SJCRH30 (cell line): Measurements from ENCODE around the gene ITIH5. TPM values are rescaled to one million over a fixed set of nuclear protein-coding genes. Genes with fewer than 3 reads are reported as not detected.
"Not testable (repeated sequence)": the region's sequence is repeated elsewhere in the genome, so short reads cannot be mapped to it uniquely, and the experiment has no call there.

Experiments
- DNase-seq, 2 experiments: peaks; one replicate each; pipeline ENCODE4 v3.0.0-alpha.2; 2015 to 2020
- H3K27ac ChIP-seq: fragments of 250-450 bp; sonication (Bioruptor Pico); 2 replicates; pipeline ENCODE4 v1.5.1; 2020; ENCODE audit warnings: mild to moderate bottlenecking, moderate library complexity
- H3K27me3 ChIP-seq: fragments of 250-450 bp; sonication (Bioruptor Pico); 2 replicates; pipeline ENCODE4 v1.5.1; 2020; ENCODE audit warnings: mild to moderate bottlenecking, moderate library complexity
- H3K36me3 ChIP-seq: fragments of 250-450 bp; sonication (Bioruptor Pico); 2 replicates; pipeline ENCODE4 v1.5.1; 2020; ENCODE audit warnings: mild to moderate bottlenecking, moderate library complexity
- H3K4me1 ChIP-seq: fragments of 250-450 bp; sonication (Bioruptor Pico); 2 replicates; pipeline ENCODE4 v1.5.1; 2020; ENCODE audit warnings: mild to moderate bottlenecking, moderate library complexity
- H3K4me3 ChIP-seq: fragments of 250-450 bp; sonication (Bioruptor Pico); 2 replicates; pipeline ENCODE4 v1.5.1; 2020; ENCODE audit warnings: mild to moderate bottlenecking, moderate library complexity
- H3K9me3 ChIP-seq: fragments of 250-450 bp; sonication (Bioruptor Pico); replicated peaks from 2 replicates; pipeline ENCODE4 v1.5.1; 2020; ENCODE audit warnings: mild to moderate bottlenecking, moderate library complexity
- total RNA-seq: library from RNA; depleted of rRNA; stranded (reverse); fragments of >200 nt; shearing (Covaris generic); gene quantifications from 2 replicates; pipeline ENCODE4 v1.2.3, GENCODE V29; 2014

ITIH5 gene
- total RNA-seq, 1 experiment from 2014 or later, result 0.65 TPM

GRCh38 chr10:7697426-7697825, 30.7 kb upstream of the ITIH5 start:
- Histone ChIP-seq H3K27me3 (no peaks in the 10 kb centered on the region), H3K4me3 (no peak overlapping the region), H3K4me1 (no peaks in the 10 kb centered on the region), H3K27ac (no peak overlapping the region), H3K9me3 (no peaks in the 10 kb centered on the region), H3K36me3 (no peaks in the 10 kb centered on the region)
- no peak for DNase-seq

- H3K27me3 ChIP-seq, result no peaks in the 10 kb centered on the region
- no peak for DNase-seq
- H3K9me3 ChIP-seq, result no peaks in the 10 kb centered on the region
- H3K36me3 ChIP-seq, result no peaks in the 10 kb centered on the region
- no peak overlapping the region for H3K27ac ChIP-seq
- no peaks in the 10 kb centered on the region for H3K4me1 ChIP-seq
- H3K4me3 ChIP-seq, result no peak overlapping the region
These were observed 29.8 kb upstream of the ITIH5 start for GRCh38 chr10:7696545-7696944.

- not testable (repeated sequence) for H3K4me3 ChIP-seq, H3K36me3 ChIP-seq, H3K9me3 ChIP-seq, H3K27me3 ChIP-seq, DNase-seq, H3K27ac ChIP-seq, H3K4me1 ChIP-seq
These were observed 26.4 kb upstream of the ITIH5 start for GRCh38 chr10:7693194-7693593.

GRCh38 chr10:7692368-7692767, 25.6 kb upstream of the ITIH5 start:
- H3K4me3 ChIP-seq, H3K27me3 ChIP-seq, H3K27ac ChIP-seq, H3K4me1 ChIP-seq, H3K36me3 ChIP-seq, H3K9me3 ChIP-seq, DNase-seq: not testable (repeated sequence)

- DNase-seq, H3K9me3 ChIP-seq, H3K4me1 ChIP-seq: not testable (repeated sequence)
These were observed 24.3 kb upstream of the ITIH5 start for GRCh38 chr10:7690885-7691597.

GRCh38 chr10:7689591-7689990, 22.8 kb upstream of the ITIH5 start:
- H3K27me3 ChIP-seq, result no peaks in the 10 kb centered on the region
- H3K36me3 ChIP-seq, result no peaks in the 10 kb centered on the region
- H3K27ac ChIP-seq, result no peak overlapping the region
- no peaks in the 10 kb centered on the region for H3K9me3 ChIP-seq
- no peak for DNase-seq
- H3K4me1 ChIP-seq, result no peaks in the 10 kb centered on the region
- H3K4me3 ChIP-seq, result no peak overlapping the region

More at GRCh38 chr10:7690885-7691597, 24.3 kb upstream of the ITIH5 start:
- H3K36me3 ChIP-seq, H3K4me3 ChIP-seq, H3K27ac ChIP-seq, H3K27me3 ChIP-seq: not testable (repeated sequence)

- no peaks in the 10 kb centered on the region for H3K9me3 ChIP-seq
- no peak overlapping the region for H3K4me3 ChIP-seq
- no peak overlapping the region for H3K27ac ChIP-seq
- no peaks in the 10 kb centered on the region for H3K27me3 ChIP-seq
- no peaks in the 10 kb centered on the region for H3K36me3 ChIP-seq
- peak; percentile 64 to 81 for DNase-seq
- H3K4me1 ChIP-seq, result no peaks in the 10 kb centered on the region
These were observed 20.6 kb upstream of the ITIH5 start for GRCh38 chr10:7687228-7687907.

GRCh38 chr10:7686351-7687171, 19.8 kb upstream of the ITIH5 start:
- Histone ChIP-seq H3K4me3 (no peak overlapping the region), H3K27ac (no peak overlapping the region), H3K4me1 (no peaks in the 10 kb centered on the region), H3K36me3 (no peaks in the 10 kb centered on the region), H3K27me3 (no peaks in the 10 kb centered on the region), H3K9me3 (no peaks in the 10 kb centered on the region)
- no peak for DNase-seq

- not testable (repeated sequence) for H3K27ac ChIP-seq, H3K36me3 ChIP-seq, H3K4me1 ChIP-seq, DNase-seq, H3K4me3 ChIP-seq, H3K27me3 ChIP-seq, H3K9me3 ChIP-seq
These were observed 13.3 kb upstream of the ITIH5 start for GRCh38 chr10:7680078-7680477.

GRCh38 chr10:7679256-7679655, 12.5 kb upstream of the ITIH5 start:
- no peaks in the 10 kb centered on the region for H3K27me3 ChIP-seq
- no peak overlapping the region for H3K4me3 ChIP-seq
- no peaks in the 10 kb centered on the region for H3K36me3 ChIP-seq
- no peaks in the 10 kb centered on the region for H3K9me3 ChIP-seq
- no peaks in the 10 kb centered on the region for H3K4me1 ChIP-seq
- no peak overlapping the region for H3K27ac ChIP-seq
- no peak for DNase-seq

GRCh38 chr10:7672341-7673134, 5.8 kb upstream of the ITIH5 start:
- no peaks in the 10 kb centered on the region for H3K36me3 ChIP-seq
- peak; percentile 63 to 74 for DNase-seq
- no peaks in the 10 kb centered on the region for H3K27me3 ChIP-seq
- no peaks in the 10 kb centered on the region; the same call in 1 of the 2 replicates for H3K4me1 ChIP-seq
- H3K27ac ChIP-seq, result peak overlapping the region; percentile 41; the same call in 1 of the 2 replicates
- no peak overlapping the region for H3K4me3 ChIP-seq
- H3K9me3 ChIP-seq, result no peaks in the 10 kb centered on the region

GRCh38 chr10:7670157-7670556, 3.4 kb upstream of the ITIH5 start:
- no peaks in the 10 kb centered on the region; the same call in 1 of the 2 replicates for H3K4me1 ChIP-seq
- H3K27ac ChIP-seq, result no peak overlapping the region
- DNase-seq, result no peak
- no peak overlapping the region for H3K4me3 ChIP-seq
- H3K36me3 ChIP-seq, result no peaks in the 10 kb centered on the region
- H3K9me3 ChIP-seq, result no peaks in the 10 kb centered on the region
- no peaks in the 10 kb centered on the region for H3K27me3 ChIP-seq

GRCh38 chr10:7667262-7668141, 736 bp upstream of the ITIH5 start:
- Histone ChIP-seq H3K4me1 (no peaks in the 10 kb centered on the region; the same call in 1 of the 2 replicates), H3K9me3 (no peaks in the 10 kb centered on the region), H3K36me3 (no peaks in the 10 kb centered on the region), H3K4me3 (no peak overlapping the region), H3K27ac (no peak overlapping the region), H3K27me3 (no peaks in the 10 kb centered on the region)
- no peak for DNase-seq

GRCh38 chr10:7665767-7666166, 999 bp downstream of the ITIH5 start:
- H3K27ac ChIP-seq, result no peak overlapping the region
- H3K27me3 ChIP-seq, result no peaks in the 10 kb centered on the region
- no peaks in the 10 kb centered on the region for H3K4me1 ChIP-seq
- no peak for DNase-seq
- peak overlapping the region; percentile 45; the same call in 1 of the 2 replicates for H3K4me3 ChIP-seq
- no peaks in the 10 kb centered on the region for H3K36me3 ChIP-seq
- H3K9me3 ChIP-seq, result no peaks in the 10 kb centered on the region
